HFF-Myc (cell line): ENCODE measurements around the gene SEC16B.

ENCODE experiments used
- DNase-seq: peaks from one replicate; pipeline ENCODE4 v3.0.0-alpha.2; 2011; ENCODE audit warnings: low read depth; ENCODE audit errors: extremely low read depth
- H3K4me3 ChIP-seq: replicated peaks from 2 replicates; pipeline ENCODE4 v1.5.1; 2011; ENCODE audit warnings: low read depth, mild to moderate bottlenecking, control low read depth, low read length
- CTCF ChIP-seq: IDR thresholded peaks from 2 replicates; pipeline ENCODE4 v1.5.1; 2012; ENCODE audit warnings: mild to moderate bottlenecking, low read depth, low read length, control low read depth; ENCODE audit errors: missing control alignments

SEC16B gene

GRCh38 chr1:177907000-177907399 is 62.9 kb downstream of the SEC16B start:
- no peak for DNase-seq
- H3K4me3 ChIP-seq = no peak overlapping the region
- TF ChIP-seq CTCF = no peak

GRCh38 chr1:177905686-177906085 is 64.2 kb downstream of the SEC16B start:
- DNase-seq = no peak
- H3K4me3 ChIP-seq = no peak overlapping the region
- TF ChIP-seq CTCF = no peak

- no peak for TF ChIP-seq CTCF
- DNase-seq = no peak
- no peak overlapping the region for H3K4me3 ChIP-seq
These were observed 67.6 kb downstream of the SEC16B start for GRCh38 chr1:177902266-177902665.

GRCh38 chr1:177897998-177898654 is 71.7 kb downstream of the SEC16B start:
- H3K4me3 ChIP-seq = no peak overlapping the region
- TF ChIP-seq CTCF = no peak
- DNase-seq = no peak

- no peak for TF ChIP-seq CTCF
- no peak overlapping the region for H3K4me3 ChIP-seq
- no peak for DNase-seq
These were observed 72.4 kb downstream of the SEC16B start for GRCh38 chr1:177897281-177897997.
